ENCODE results near the gene PIAS2. TPM values are rescaled to one million over a fixed set of nuclear protein-coding genes. Genes with fewer than 3 reads are reported as not detected.
"Not testable (repeated sequence)": the region's sequence is repeated elsewhere in the genome, so short reads cannot be mapped to it uniquely, and the experiment has no call there.

Gene PIAS2
- total and polyA plus RNA-seq, 4 experiments from 2014 or later: 18.6 to 38.3 (median 28.2) TPM

- H3K4me3 ChIP-seq (ENCODE audit: low read length in 2 of 2); H3K27me3 ChIP-seq (ENCODE audit: insufficient read depth, low read length); CTCF ChIA-PET (ENCODE audit: partially characterized antibody); H3K4me1 Mint-ChIP-seq; H3K4me3 Mint-ChIP-seq; H3K27ac ChIP-seq (ENCODE audit: low read depth, low read length); POLR2A ChIA-PET (ENCODE audit: partially characterized antibody); H3K27me3 Mint-ChIP-seq; H3K9me3 Mint-ChIP-seq; H3K36me3 ChIP-seq (ENCODE audit: insufficient read depth, low read length); DNase-seq; intact Hi-C loops (cut with micrococcal nuclease); H3K4me1 ChIP-seq (ENCODE audit: insufficient read depth, low read length); H3K27ac Mint-ChIP-seq; H3K9me3 ChIP-seq (ENCODE audit: control insufficient read depth in 1 of 2, low read length in 2 of 2): not testable (repeated sequence)
- H3K36me3 Mint-ChIP-seq: peaks cover 52 to 65% of the 10 kb centered on the region in 2 donors
Measured at GRCh38 chr18:46832422-46832821, 84.9 kb downstream of the PIAS2 start.

GRCh38 chr18:46831434-46831833 is 85.9 kb downstream of the PIAS2 start:
- Histone ChIP-seq H3K27me3 (ENCODE audit: insufficient read depth, low read length) (no peaks in the 10 kb centered on the region), H3K4me1 (ENCODE audit: insufficient read depth, low read length) (no peaks in the 10 kb centered on the region), H3K4me3 (ENCODE audit: low read length in 2 of 2) (no peak overlapping the region), H3K9me3 (ENCODE audit: control insufficient read depth in 1 of 2, low read length in 2 of 2) (no peaks in the 10 kb centered on the region), H3K36me3 (ENCODE audit: insufficient read depth, low read length) (peaks cover 14% of the 10 kb centered on the region), H3K27ac (ENCODE audit: low read depth, low read length) (no peak overlapping the region)
- CTCF ChIA-PET (ENCODE audit: partially characterized antibody): no interaction called here
- DNase-seq: no peak
- H3K4me3 Mint-ChIP-seq: no peak overlapping the region
- H3K36me3 Mint-ChIP-seq: peaks cover 56 to 63% of the 10 kb centered on the region in 2 donors
- H3K4me1 Mint-ChIP-seq: no peaks in the 10 kb centered on the region
- intact Hi-C loops (cut with micrococcal nuclease): no loop called here
- no peaks in the 10 kb centered on the region for H3K9me3 Mint-ChIP-seq
- no peaks in the 10 kb centered on the region for H3K27me3 Mint-ChIP-seq
- H3K27ac Mint-ChIP-seq: no peak overlapping the region
- POLR2A ChIA-PET (ENCODE audit: partially characterized antibody): no interaction called here

- CTCF ChIA-PET (ENCODE audit: partially characterized antibody): no interaction called here
- H3K36me3 ChIP-seq (ENCODE audit: insufficient read depth, low read length): peaks cover 14% of the 10 kb centered on the region
- H3K27me3 ChIP-seq (ENCODE audit: insufficient read depth, low read length): no peaks in the 10 kb centered on the region
- H3K4me1 ChIP-seq (ENCODE audit: insufficient read depth, low read length): no peaks in the 10 kb centered on the region
- intact Hi-C loops (cut with micrococcal nuclease): no loop called here
- H3K4me1 Mint-ChIP-seq: no peaks in the 10 kb centered on the region
- no peak overlapping the region for H3K4me3 ChIP-seq (ENCODE audit: low read length in 2 of 2)
- H3K27ac ChIP-seq (ENCODE audit: low read depth, low read length): no peak overlapping the region
- no peaks in the 10 kb centered on the region for H3K27me3 Mint-ChIP-seq
- no peaks in the 10 kb centered on the region for H3K9me3 ChIP-seq (ENCODE audit: control insufficient read depth in 1 of 2, low read length in 2 of 2)
- POLR2A ChIA-PET (ENCODE audit: partially characterized antibody): no interaction called here
- no peak overlapping the region for H3K27ac Mint-ChIP-seq
- no peaks in the 10 kb centered on the region for H3K9me3 Mint-ChIP-seq
- no peak for DNase-seq
- H3K4me3 Mint-ChIP-seq: no peak overlapping the region
- H3K36me3 Mint-ChIP-seq: peaks cover 56 to 63% of the 10 kb centered on the region in 2 donors
Measured at GRCh38 chr18:46830633-46831032, 86.7 kb downstream of the PIAS2 start.

DNA sequence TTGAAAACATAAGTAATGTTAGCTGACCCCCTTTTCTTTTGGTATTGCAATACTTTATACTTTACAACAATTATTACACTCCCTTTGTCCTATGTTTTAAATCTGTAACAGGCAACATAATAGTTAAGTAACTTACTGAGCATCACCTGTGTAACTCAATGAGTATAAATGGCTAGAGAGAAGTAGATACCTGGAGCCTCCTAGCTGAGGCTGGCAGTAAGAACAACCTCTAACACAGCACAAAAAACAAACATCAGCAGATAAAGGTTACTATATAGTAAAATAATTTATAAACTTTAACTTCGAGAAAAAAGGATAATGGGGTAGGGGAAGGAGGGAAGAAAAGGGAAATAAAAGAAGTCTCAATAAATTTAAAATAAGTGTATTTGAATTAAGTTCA is 87.4 kb downstream of the PIAS2 start:
- H3K27me3 ChIP-seq (ENCODE audit: insufficient read depth, low read length): no peaks in the 10 kb centered on the region
- no peak overlapping the region for H3K4me3 Mint-ChIP-seq
- H3K36me3 ChIP-seq (ENCODE audit: insufficient read depth, low read length): peaks cover 14% of the 10 kb centered on the region
- H3K9me3 ChIP-seq (ENCODE audit: control insufficient read depth in 1 of 2, low read length in 2 of 2): no peaks in the 10 kb centered on the region
- no peaks in the 10 kb centered on the region for H3K9me3 Mint-ChIP-seq
- ChIA-PET POLR2A (ENCODE audit: partially characterized antibody) (no interaction called here), CTCF (ENCODE audit: partially characterized antibody) (no interaction called here)
- no peak overlapping the region for H3K4me3 ChIP-seq (ENCODE audit: low read length in 2 of 2)
- H3K4me1 Mint-ChIP-seq: peaks cover 0 to under 1% (median 0%) of the 10 kb centered on the region in 4 donors
- no peak overlapping the region for H3K27ac Mint-ChIP-seq
- DNase-seq: no peak
- peaks cover 57 to 63% of the 10 kb centered on the region in 2 donors for H3K36me3 Mint-ChIP-seq
- H3K4me1 ChIP-seq (ENCODE audit: insufficient read depth, low read length): no peaks in the 10 kb centered on the region
- no peaks in the 10 kb centered on the region for H3K27me3 Mint-ChIP-seq
- intact Hi-C loops (cut with micrococcal nuclease): loop anchor here (5.0 kb wide), 1 partner anchor 87 kb away; the partner anchor contains the start of genes KATNAL2 and PIAS2
- no peak overlapping the region for H3K27ac ChIP-seq (ENCODE audit: low read depth, low read length)

- H3K27ac Mint-ChIP-seq: no peak overlapping the region
- no peak overlapping the region for H3K4me3 ChIP-seq (ENCODE audit: low read length in 2 of 2)
- H3K9me3 Mint-ChIP-seq: no peaks in the 10 kb centered on the region
- ChIA-PET CTCF (ENCODE audit: partially characterized antibody) (no interaction called here), POLR2A (ENCODE audit: partially characterized antibody) (no interaction called here)
- H3K36me3 ChIP-seq (ENCODE audit: insufficient read depth, low read length): peaks cover 14% of the 10 kb centered on the region
- H3K4me3 Mint-ChIP-seq: no peak overlapping the region
- no peaks in the 10 kb centered on the region for H3K27me3 ChIP-seq (ENCODE audit: insufficient read depth, low read length)
- peaks cover 54 to 59% of the 10 kb centered on the region in 2 donors for H3K36me3 Mint-ChIP-seq
- no peaks in the 10 kb centered on the region for H3K9me3 ChIP-seq (ENCODE audit: control insufficient read depth in 1 of 2, low read length in 2 of 2)
- H3K27ac ChIP-seq (ENCODE audit: low read depth, low read length): no peak overlapping the region
- H3K4me1 ChIP-seq (ENCODE audit: insufficient read depth, low read length): no peaks in the 10 kb centered on the region
- intact Hi-C loops (cut with micrococcal nuclease): loop anchor here (5.0 kb wide), 1 partner anchor 88 kb away; the partner anchor contains the start of genes KATNAL2 and PIAS2
- no peak for DNase-seq
- H3K27me3 Mint-ChIP-seq: no peaks in the 10 kb centered on the region
- H3K4me1 Mint-ChIP-seq: peaks cover 0 to 2% (median 0%) of the 10 kb centered on the region in 4 donors
Measured at GRCh38 chr18:46829531-46829930, 87.8 kb downstream of the PIAS2 start.

- intact Hi-C loops (cut with micrococcal nuclease): no loop called here
- no peak overlapping the region for H3K27ac ChIP-seq (ENCODE audit: low read depth, low read length)
- no peaks in the 10 kb centered on the region for H3K27me3 ChIP-seq (ENCODE audit: insufficient read depth, low read length)
- H3K36me3 ChIP-seq (ENCODE audit: insufficient read depth, low read length): peaks cover 2% of the 10 kb centered on the region
- no peak for DNase-seq
- Mint-ChIP-seq H3K4me1 (peaks cover 0 to 2% (median 0%) of the 10 kb centered on the region in 4 donors), H3K27ac (no peak overlapping the region), H3K9me3 (no peaks in the 10 kb centered on the region), H3K36me3 (peaks cover 38 to 47% of the 10 kb centered on the region in 2 donors), H3K4me3 (no peak overlapping the region), H3K27me3 (no peaks in the 10 kb centered on the region)
- H3K4me3 ChIP-seq (ENCODE audit: low read length in 2 of 2): no peak overlapping the region
- no peaks in the 10 kb centered on the region for H3K4me1 ChIP-seq (ENCODE audit: insufficient read depth, low read length)
- ChIA-PET CTCF (ENCODE audit: partially characterized antibody) (no interaction called here), POLR2A (ENCODE audit: partially characterized antibody) (no interaction called here)
- H3K9me3 ChIP-seq (ENCODE audit: control insufficient read depth in 1 of 2, low read length in 2 of 2): no peaks in the 10 kb centered on the region
Measured at GRCh38 chr18:46821856-46822711, 95.2 kb downstream of the PIAS2 start.

DNA sequence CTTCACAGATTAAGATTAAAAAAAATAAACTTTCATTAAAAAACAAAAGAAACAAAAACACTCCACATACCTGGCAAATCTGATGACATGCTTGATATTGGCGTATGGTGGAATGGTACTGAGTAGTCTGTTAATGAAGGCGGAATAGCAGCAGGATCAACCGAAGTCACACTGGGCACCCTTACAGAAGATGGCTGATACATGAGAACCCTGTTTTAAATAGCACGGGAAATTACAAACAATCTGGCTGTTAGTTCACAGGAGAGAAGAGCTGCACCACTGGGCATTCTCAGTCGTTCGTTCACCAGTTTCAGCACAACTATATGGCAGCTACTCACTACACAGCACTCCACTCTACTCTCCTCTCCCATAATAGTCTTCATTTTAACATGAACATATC is 96.4 kb downstream of the PIAS2 start:
- no peak overlapping the region for H3K27ac ChIP-seq (ENCODE audit: low read depth, low read length)
- no peak overlapping the region for H3K4me3 ChIP-seq (ENCODE audit: low read length in 2 of 2)
- no peak for DNase-seq
- Mint-ChIP-seq H3K36me3 (peaks cover 32 to 37% of the 10 kb centered on the region in 2 donors), H3K27ac (no peak overlapping the region), H3K27me3 (no peaks in the 10 kb centered on the region), H3K4me3 (no peak overlapping the region), H3K9me3 (no peaks in the 10 kb centered on the region), H3K4me1 (peaks cover 0 to 2% (median 0%) of the 10 kb centered on the region in 4 donors)
- H3K4me1 ChIP-seq (ENCODE audit: insufficient read depth, low read length): no peaks in the 10 kb centered on the region
- intact Hi-C loops (cut with micrococcal nuclease): no loop called here
- no peaks in the 10 kb centered on the region for H3K27me3 ChIP-seq (ENCODE audit: insufficient read depth, low read length)
- POLR2A ChIA-PET (ENCODE audit: partially characterized antibody): no interaction called here
- CTCF ChIA-PET (ENCODE audit: partially characterized antibody): no interaction called here
- H3K9me3 ChIP-seq (ENCODE audit: control insufficient read depth in 1 of 2, low read length in 2 of 2): no peaks in the 10 kb centered on the region
- H3K36me3 ChIP-seq (ENCODE audit: insufficient read depth, low read length): no peaks in the 10 kb centered on the region

Data from CD4-positive, alpha-beta memory T cell (primary cell).